H9 (cell line): ENCODE measurements around the gene MCM3. TPM values are rescaled to one million over a fixed set of nuclear protein-coding genes. Genes with fewer than 3 reads are reported as not detected.
A peak's percentile ranks its signal among the peaks of the same experiment; 100 is the strongest.

ENCODE experiments used
- DNase-seq: peaks from one replicate; pipeline ENCODE4 v3.0.0-alpha.2; 2017
- H2AFZ ChIP-seq: one replicate; pipeline ENCODE4 v1.6.1; 2013; ENCODE audit warnings: mild to moderate bottlenecking, low read length, control low read depth, moderate library complexity
- H2AK5ac ChIP-seq: 2 replicates; pipeline ENCODE4 v1.6.1; 2013; ENCODE audit warnings: low read length, control low read depth, mixed read lengths; ENCODE audit not compliant: insufficient read length
- H2BK120ac ChIP-seq: one replicate; pipeline ENCODE4 v1.6.1; 2013; ENCODE audit warnings: low read depth, mild to moderate bottlenecking, low read length, control low read depth, inconsistent platforms; ENCODE audit not compliant: poor library complexity, severe bottlenecking
- H2BK12ac ChIP-seq: 2 replicates; pipeline ENCODE4 v1.6.1; 2013; ENCODE audit warnings: low read length, control low read depth, mixed read lengths, low read depth; ENCODE audit not compliant: insufficient read length
- H2BK15ac ChIP-seq: 2 replicates; pipeline ENCODE4 v1.6.1; 2013; ENCODE audit warnings: low read depth, low read length, control low read depth
- H2BK20ac ChIP-seq: one replicate; pipeline ENCODE4 v1.6.1; 2013; ENCODE audit warnings: low read depth, mild to moderate bottlenecking, low read length, control low read depth, inconsistent platforms; ENCODE audit not compliant: poor library complexity, severe bottlenecking
- H2BK5ac ChIP-seq: 2 replicates; pipeline ENCODE4 v1.6.1; 2013; ENCODE audit warnings: low read length, control low read depth, mixed read lengths; ENCODE audit not compliant: insufficient read length
- H3K14ac ChIP-seq: 2 replicates; pipeline ENCODE4 v1.6.1; 2013; ENCODE audit warnings: low read length, control low read depth; ENCODE audit not compliant: insufficient read depth
- H3K18ac ChIP-seq: 2 replicates; pipeline ENCODE4 v1.6.1; 2013; ENCODE audit warnings: low read depth, mild to moderate bottlenecking, mixed read lengths, low read length, control low read depth; ENCODE audit not compliant: insufficient read length
- H3K23ac ChIP-seq: 2 replicates; pipeline ENCODE4 v1.6.1; 2013; ENCODE audit warnings: low read length, control low read depth, mixed read lengths, low read depth; ENCODE audit not compliant: insufficient read length
- H3K23me2 ChIP-seq: 2 replicates; pipeline ENCODE4 v1.6.1; 2013; ENCODE audit warnings: low read depth, mild to moderate bottlenecking, mixed read lengths, low read length, control low read depth; ENCODE audit not compliant: insufficient read length, poor library complexity, severe bottlenecking
- H3K27ac ChIP-seq: 2 replicates; pipeline ENCODE4 v1.5.1; 2013; ENCODE audit warnings: low read length, control low read depth, mixed read lengths, low read depth; ENCODE audit not compliant: insufficient read length
- H3K27me3 ChIP-seq: 2 replicates; pipeline ENCODE4 v1.6.1; 2013; ENCODE audit warnings: low read length, control low read depth, inconsistent platforms; ENCODE audit not compliant: insufficient read depth
- H3K4ac ChIP-seq: 2 replicates; pipeline ENCODE4 v1.6.1; 2013; ENCODE audit warnings: low read depth, mild to moderate bottlenecking, control low read depth, inconsistent platforms, low read length, moderate library complexity
- H3K4me1 ChIP-seq: 2 replicates; pipeline ENCODE4 v1.6.1; 2013; ENCODE audit warnings: low read length, control low read depth, inconsistent platforms; ENCODE audit not compliant: insufficient read depth
- H3K4me2 ChIP-seq: 2 replicates; pipeline ENCODE4 v1.6.1; 2013; ENCODE audit warnings: low read length, control low read depth, mixed read lengths; ENCODE audit not compliant: insufficient read length, insufficient read depth
- H3K56ac ChIP-seq: 2 replicates; pipeline ENCODE4 v1.6.1; 2013; ENCODE audit warnings: low read depth, mild to moderate bottlenecking, mixed read lengths, low read length, control low read depth; ENCODE audit not compliant: insufficient read length
- H3K79me1 ChIP-seq: 2 replicates; pipeline ENCODE4 v1.6.1; 2013; ENCODE audit warnings: low read depth, mild to moderate bottlenecking, moderate library complexity, low read length, control low read depth, inconsistent platforms; ENCODE audit not compliant: insufficient read depth, poor library complexity, severe bottlenecking
- H3K79me2 ChIP-seq: 2 replicates; pipeline ENCODE4 v1.6.1; 2013; ENCODE audit warnings: low read length, control low read depth, inconsistent platforms; ENCODE audit not compliant: insufficient read depth
- H3K9ac ChIP-seq: 2 replicates; pipeline ENCODE4 v1.6.1; 2013; ENCODE audit warnings: low read length, control low read depth, mixed read lengths; ENCODE audit not compliant: insufficient read length; ENCODE audit errors: extremely low read depth
- H3K9me3 ChIP-seq: one replicate; pipeline ENCODE4 v1.6.1; 2013; ENCODE audit warnings: low read depth, low read length, inconsistent platforms; ENCODE audit not compliant: control insufficient read depth
- H3T11ph ChIP-seq: one replicate; pipeline ENCODE4 v1.6.1; 2013; ENCODE audit warnings: mild to moderate bottlenecking, low read length, control low read depth, inconsistent platforms
- H4K20me1 ChIP-seq: one replicate; pipeline ENCODE4 v1.6.1; 2013; ENCODE audit not compliant: control insufficient read depth, insufficient read length, insufficient read depth
- H4K5ac ChIP-seq: 2 replicates; pipeline ENCODE4 v1.6.1; 2013; ENCODE audit warnings: low read depth, mild to moderate bottlenecking, mixed read lengths, low read length, control low read depth; ENCODE audit not compliant: insufficient read length
- H4K8ac ChIP-seq: replicated peaks from 2 replicates; pipeline ENCODE4 v1.6.1; 2013; ENCODE audit warnings: low read length, control low read depth, mixed read lengths, low read depth; ENCODE audit not compliant: insufficient read length
- H4K91ac ChIP-seq: 2 replicates; pipeline ENCODE4 v1.6.1; 2013; ENCODE audit warnings: low read depth, mild to moderate bottlenecking, moderate library complexity, mixed read lengths, low read length, control low read depth; ENCODE audit not compliant: insufficient read length
- H3K27ac Mint-ChIP-seq, 3 experiments: 2 replicates in 2 of 3; 3 replicates in 1 of 3; pipeline ENCODE4 v1.8.0; 2020 to 2021; ENCODE audit warnings: mixed read lengths in 3 of 3, mild to moderate bottlenecking in 1 of 3, moderate library complexity in 1 of 3
- H3K27me3 Mint-ChIP-seq: 2 replicates; pipeline ENCODE4 v1.8.0; 2021; ENCODE audit warnings: low read depth, mild to moderate bottlenecking, moderate library complexity, mixed read lengths
- H3K36me3 Mint-ChIP-seq, 3 experiments: 2 replicates in 2 of 3; 3 replicates in 1 of 3; pipeline ENCODE4 v1.8.0; 2020 to 2021; ENCODE audit warnings: low read depth in 3 of 3, mixed read lengths in 3 of 3; ENCODE audit not compliant: insufficient read depth in 1 of 3
- H3K4me1 Mint-ChIP-seq, 2 experiments: 2 replicates each; pipeline ENCODE4 v1.8.0; 2020; ENCODE audit warnings: mixed read lengths in 2 of 2
- H3K4me3 Mint-ChIP-seq, 2 experiments: 2 replicates in 1 of 2; 3 replicates in 1 of 2; pipeline ENCODE4 v1.8.0; 2020 to 2021; ENCODE audit warnings: mild to moderate bottlenecking in 2 of 2, mixed read lengths in 2 of 2, moderate library complexity in 1 of 2
- H3K9me3 Mint-ChIP-seq, 2 experiments: 2 replicates in 1 of 2; 3 replicates in 1 of 2; pipeline ENCODE4 v1.8.0; 2020; ENCODE audit warnings: mild to moderate bottlenecking in 2 of 2, mixed read lengths in 2 of 2, moderate library complexity in 1 of 2
- CTCF ChIP-seq: fragments of 200-600 bp; sonication (generic); conservative IDR thresholded peaks from 3 replicates; pipeline ENCODE4 v1.8.0; 2021; ENCODE audit warnings: antibody characterized with exemption, mild to moderate bottlenecking
- WGBS: extraction: QIAGEN DNeasy Blood & Tissue Kit; methylation state at CpG from one replicate; pipeline ENCODE4 v1.1.7; 2013; ENCODE audit warnings: missing lambda C conversion rate, low lambda C conversion rate, mixed read lengths; ENCODE audit not compliant: insufficient read length; ENCODE audit errors: extremely low coverage; 5-methylcytosine and 5-hydroxymethylcytosine counted together
- total RNA-seq: library from RNA; stranded (reverse); gene quantifications from 2 replicates; pipeline ENCODE4 v1.2.1, GENCODE V29; 2021

The MCM3 gene
- total RNA-seq, 1 experiment from 2014 or later: 252 TPM

GRCh38 chr6:52286798-52287432, 2.4 kb upstream of the MCM3 start:
- H2BK20ac ChIP-seq: no peak overlapping the region
- peaks cover 12% of the 10 kb centered on the region; the same call in 1 of the 2 replicates for H3K79me2 ChIP-seq
- peaks cover 6% of the 10 kb centered on the region for H3K79me1 ChIP-seq
- H4K20me1 ChIP-seq: no peaks in the 10 kb centered on the region
- no peak overlapping the region for H2BK120ac ChIP-seq
- H3K56ac ChIP-seq: no peak overlapping the region
- H3K27ac ChIP-seq: no peak overlapping the region
- H3K23ac ChIP-seq: no peak overlapping the region
- no peak overlapping the region for H3K4ac ChIP-seq
- WGBS: no CpG with 5 or more reads among the region's 2 CpGs
- peak; percentile 49 for DNase-seq
- H3K14ac ChIP-seq: no peak overlapping the region
- H3K18ac ChIP-seq: no peak overlapping the region
- H4K8ac ChIP-seq: no peak overlapping the region
- peaks cover 18 to 20% of the 10 kb centered on the region in 2 experiments for H3K4me1 Mint-ChIP-seq
- no peak overlapping the region for H2BK5ac ChIP-seq
- no peak overlapping the region for H3K9ac ChIP-seq
- H4K91ac ChIP-seq: no peak overlapping the region
- no peaks in the 10 kb centered on the region for H3K9me3 Mint-ChIP-seq
- no peak overlapping the region for H2AK5ac ChIP-seq
- no peak overlapping the region for H2BK15ac ChIP-seq
- H4K5ac ChIP-seq: no peak overlapping the region
- H3K9me3 ChIP-seq: no peaks in the 10 kb centered on the region
- H3K27me3 ChIP-seq: no peaks in the 10 kb centered on the region
- peaks cover 2% of the 10 kb centered on the region; the same call in 1 of the 2 replicates for H3K27me3 Mint-ChIP-seq
- H3K23me2 ChIP-seq: peaks cover 3% of the 10 kb centered on the region
- H3K4me3 Mint-ChIP-seq: peak overlapping the region in 1 of 2 experiments; percentile 54; a peak in 2 of 5 replicates
- peaks cover 3% of the 10 kb centered on the region; the same call in 1 of the 2 replicates for H3K4me1 ChIP-seq
- peak; percentile 84 for TF ChIP-seq CTCF
- no peak overlapping the region for H2AFZ ChIP-seq
- no peak overlapping the region for H3K27ac Mint-ChIP-seq
- H3T11ph ChIP-seq: no peak overlapping the region
- no peak overlapping the region for H3K4me2 ChIP-seq
- peaks cover 17 to 18% (median 17%) of the 10 kb centered on the region in 3 experiments; a peak in 6 of 7 replicates for H3K36me3 Mint-ChIP-seq
- no peak overlapping the region for H2BK12ac ChIP-seq
